HEK293T (cell line): Measurements from ENCODE around the gene PTDSS2.
"Not testable (repeated sequence)": the region's sequence is repeated elsewhere in the genome, so short reads cannot be mapped to it uniquely, and the experiment has no call there.

Experiments
- CTCF ChIA-PET: fragments of 350-600 bp; formaldehyde crosslinking; extraction: SDS; loops from one replicate; lab custom pipeline; 2021; ENCODE audit warnings: antibody characterized with exemption, inconsistent platforms; lab: Yijun Ruan, JAX
- POLR2A ChIA-PET: fragments of 350-600 bp; formaldehyde crosslinking; extraction: SDS; loops from one replicate; lab custom pipeline; 2020; ENCODE audit warnings: antibody characterized with exemption, inconsistent platforms; lab: Yijun Ruan, JAX
- DNase-seq: peaks from one replicate; pipeline ENCODE4 v3.0.0; 2012; ENCODE audit warnings: mixed read lengths; ENCODE audit errors: extremely low spot score
- ARNT ChIP-seq: fragments of 450-650 bp; IDR thresholded peaks from 2 replicates; pipeline ENCODE4 v1.6.1; 2017; ENCODE audit warnings: mild to moderate bottlenecking
- BHLHE40 ChIP-seq: fragments of 450-650 bp; IDR thresholded peaks from 2 replicates; pipeline ENCODE4 v1.6.1; 2016; ENCODE audit warnings: mild to moderate bottlenecking, moderate library complexity, borderline replicate concordance
- CTBP1 ChIP-seq: fragments of 450-650 bp; IDR thresholded peaks from 2 replicates; pipeline ENCODE4 v1.6.1; 2016; ENCODE audit warnings: borderline replicate concordance
- ELF4 ChIP-seq: fragments of 450-650 bp; IDR thresholded peaks from 2 replicates; pipeline ENCODE4 v1.6.1; 2017; ENCODE audit warnings: antibody characterized with exemption
- FOXA1 ChIP-seq: fragments of 450-650 bp; IDR thresholded peaks from 2 replicates; pipeline ENCODE4 v1.6.1; 2016; ENCODE audit warnings: mild to moderate bottlenecking
- FOXK2 ChIP-seq: fragments of 450-650 bp; IDR thresholded peaks from 2 replicates; pipeline ENCODE4 v1.6.1; 2016; ENCODE audit warnings: mild to moderate bottlenecking
- FOXM1 ChIP-seq: fragments of 450-650 bp; IDR thresholded peaks from 2 replicates; pipeline ENCODE4 v1.6.1; 2017; ENCODE audit warnings: mild to moderate bottlenecking, borderline replicate concordance
- HDGF ChIP-seq: fragments of 450-650 bp; IDR thresholded peaks from 2 replicates; pipeline ENCODE4 v1.6.1; 2017; ENCODE audit warnings: antibody characterized with exemption, borderline replicate concordance
- L3MBTL2 ChIP-seq: fragments of 450-650 bp; conservative IDR thresholded peaks from 2 replicates; pipeline ENCODE4 v1.6.1; 2016; ENCODE audit warnings: mild to moderate bottlenecking
- LEF1 ChIP-seq: fragments of 450-650 bp; IDR thresholded peaks from 2 replicates; pipeline ENCODE4 v1.6.1; 2017; ENCODE audit warnings: mild to moderate bottlenecking, borderline replicate concordance
- NFRKB ChIP-seq: fragments of 450-650 bp; IDR thresholded peaks from 2 replicates; pipeline ENCODE4 v1.6.1; 2016; ENCODE audit warnings: mild to moderate bottlenecking, moderate library complexity
- SP1 ChIP-seq: fragments of 450-650 bp; IDR thresholded peaks from 2 replicates; pipeline ENCODE4 v1.6.1; 2017
- SUZ12 ChIP-seq: fragments of 450-650 bp; IDR thresholded peaks from 2 replicates; pipeline ENCODE4 v1.6.1; 2016; ENCODE audit warnings: mild to moderate bottlenecking
- TARDBP ChIP-seq: fragments of 450-650 bp; IDR thresholded peaks from 2 replicates; pipeline ENCODE4 v1.6.1; 2016
- ZNF384 ChIP-seq: fragments of 450-650 bp; IDR thresholded peaks from 2 replicates; pipeline ENCODE4 v1.6.1; 2016
- TF ChIP-seq, protein P1 (sequence below): fragments of 450-650 bp; IDR thresholded peaks from 2 replicates; pipeline ENCODE4 v1.6.1; 2016

Gene PTDSS2

DNA sequence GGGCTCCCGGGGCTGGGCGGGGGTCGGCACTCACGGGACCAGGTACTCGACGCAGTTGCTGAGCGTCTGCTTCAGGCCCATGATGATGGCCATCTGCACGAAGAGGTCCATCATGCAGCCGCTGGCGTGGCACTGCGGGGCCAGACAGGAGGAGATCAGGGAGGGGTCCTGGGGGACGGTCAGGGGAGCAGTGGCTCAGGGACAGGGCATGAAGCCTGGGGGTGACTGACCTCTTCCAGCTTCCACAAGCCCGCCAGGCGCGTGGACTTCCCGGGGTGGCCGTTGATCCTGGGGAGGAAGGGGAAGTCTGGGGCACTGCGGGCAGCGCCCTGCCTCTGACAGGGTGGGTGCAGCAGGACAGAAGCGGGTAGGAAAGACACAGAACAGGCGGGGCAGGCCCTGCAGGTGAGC is 29.2 kb upstream of the PTDSS2 start:
- DNase-seq: no peak
- ChIA-PET POLR2A (no interaction called here), CTCF (no interaction called here)
- TF ChIP-seq LEF1: no peak
- TF ChIP-seq L3MBTL2: no peak
- TF ChIP-seq FOXM1: no peak
- no peak for TF ChIP-seq ELF4
- no peak for TF ChIP-seq CTBP1
- no peak for TF ChIP-seq ZNF384
- TF ChIP-seq, protein P1, sequence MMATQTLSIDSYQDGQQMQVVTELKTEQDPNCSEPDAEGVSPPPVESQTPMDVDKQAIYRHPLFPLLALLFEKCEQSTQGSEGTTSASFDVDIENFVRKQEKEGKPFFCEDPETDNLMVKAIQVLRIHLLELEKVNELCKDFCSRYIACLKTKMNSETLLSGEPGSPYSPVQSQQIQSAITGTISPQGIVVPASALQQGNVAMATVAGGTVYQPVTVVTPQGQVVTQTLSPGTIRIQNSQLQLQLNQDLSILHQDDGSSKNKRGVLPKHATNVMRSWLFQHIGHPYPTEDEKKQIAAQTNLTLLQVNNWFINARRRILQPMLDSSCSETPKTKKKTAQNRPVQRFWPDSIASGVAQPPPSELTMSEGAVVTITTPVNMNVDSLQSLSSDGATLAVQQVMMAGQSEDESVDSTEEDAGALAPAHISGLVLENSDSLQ: no peak
- TF ChIP-seq NFRKB: no peak
- TF ChIP-seq BHLHE40: no peak
- TF ChIP-seq SP1: no peak
- no peak for TF ChIP-seq TARDBP
- TF ChIP-seq HDGF: no peak

DNA sequence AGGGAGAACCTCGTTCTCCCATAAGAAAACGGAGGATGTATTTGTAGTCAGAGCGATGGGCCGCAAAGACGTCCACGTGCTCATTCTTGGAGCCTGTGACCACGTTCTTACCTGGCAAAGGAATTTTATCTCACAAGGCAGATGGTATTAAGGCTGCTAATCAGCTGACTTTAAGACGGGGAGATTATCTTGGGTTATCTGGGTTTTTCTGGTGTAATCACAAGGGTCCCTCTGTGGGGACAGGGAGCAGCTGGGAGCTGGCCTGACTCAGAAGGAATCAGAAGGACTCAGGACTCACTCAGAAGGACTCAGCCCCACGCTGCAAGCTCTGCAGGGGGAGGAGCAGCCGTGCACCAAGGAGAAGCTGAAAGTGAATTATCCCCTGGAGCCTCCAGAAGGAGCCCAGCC is 27.8 kb upstream of the PTDSS2 start:
- DNase-seq: no peak
- POLR2A ChIA-PET: interaction anchor here (0.7 kb wide), 1 partner anchor 23 kb away, joined by 3 read pairs; no protein-coding TSS in a partner anchor
- TF ChIP-seq BHLHE40 (no peak), FOXA1 (no peak), ARNT (no peak), FOXK2 (no peak), ELF4 (no peak), L3MBTL2 (no peak), CTBP1 (no peak), LEF1 (no peak), HDGF (no peak), SP1 (no peak), SUZ12 (no peak), NFRKB (no peak)
- TF ChIP-seq, protein P1: no peak
- CTCF ChIA-PET: no interaction called here

DNA sequence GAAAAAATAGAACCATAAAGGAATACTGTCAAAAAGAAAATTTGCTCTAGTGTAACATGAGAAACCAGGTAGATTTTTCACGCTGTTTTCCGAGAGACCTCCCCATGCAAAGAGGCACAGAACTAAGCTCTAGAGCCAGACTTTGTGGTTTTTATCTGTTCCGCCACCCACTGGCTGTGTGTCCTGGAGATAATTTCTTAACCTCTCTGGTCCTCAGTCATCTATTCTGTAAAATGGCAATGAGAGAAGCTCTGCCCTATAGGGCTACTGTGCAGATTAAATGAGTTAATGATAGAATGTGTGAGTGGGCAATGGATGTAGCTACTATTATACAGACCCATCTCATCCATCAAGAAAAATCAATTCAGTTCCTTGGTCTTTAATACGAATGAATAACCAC is 25.8 kb upstream of the PTDSS2 start:
- DNase-seq: no peak
- ChIA-PET POLR2A (no interaction called here), CTCF (no interaction called here)
- no peak for TF ChIP-seq L3MBTL2
- TF ChIP-seq NFRKB: no peak
- no peak for TF ChIP-seq FOXA1
- TF ChIP-seq BHLHE40: no peak
- TF ChIP-seq CTBP1: no peak
- no peak for TF ChIP-seq ZNF384
- TF ChIP-seq, protein P1: no peak
- no peak for TF ChIP-seq SP1
- TF ChIP-seq ARNT: no peak
- no peak for TF ChIP-seq ELF4
- no peak for TF ChIP-seq FOXK2
- no peak for TF ChIP-seq HDGF
- no peak for TF ChIP-seq SUZ12
- TF ChIP-seq FOXM1: no peak
- TF ChIP-seq LEF1: no peak
- TF ChIP-seq TARDBP: no peak

DNA sequence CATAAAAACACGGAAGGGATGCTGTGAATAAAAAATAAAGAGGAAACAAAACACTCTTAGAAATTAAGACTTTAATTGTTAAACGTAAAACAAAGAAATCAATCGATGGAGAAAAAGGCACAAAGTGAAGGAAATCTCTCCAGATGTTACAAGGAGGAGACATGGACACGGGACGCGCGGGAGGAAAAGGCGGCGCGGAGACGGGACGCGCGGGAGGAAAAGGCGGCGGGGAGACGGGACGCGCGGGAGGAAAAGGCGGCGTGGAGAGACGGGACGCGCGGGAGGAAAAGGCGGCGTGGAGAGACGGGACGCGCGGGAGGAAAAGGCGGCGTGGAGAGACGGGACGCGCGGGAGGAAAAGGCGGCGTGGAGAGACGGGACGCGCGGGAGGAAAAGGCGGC is 25.3 kb upstream of the PTDSS2 start:
- POLR2A ChIA-PET, CTCF ChIA-PET, DNase-seq: not testable (repeated sequence)

DNA sequence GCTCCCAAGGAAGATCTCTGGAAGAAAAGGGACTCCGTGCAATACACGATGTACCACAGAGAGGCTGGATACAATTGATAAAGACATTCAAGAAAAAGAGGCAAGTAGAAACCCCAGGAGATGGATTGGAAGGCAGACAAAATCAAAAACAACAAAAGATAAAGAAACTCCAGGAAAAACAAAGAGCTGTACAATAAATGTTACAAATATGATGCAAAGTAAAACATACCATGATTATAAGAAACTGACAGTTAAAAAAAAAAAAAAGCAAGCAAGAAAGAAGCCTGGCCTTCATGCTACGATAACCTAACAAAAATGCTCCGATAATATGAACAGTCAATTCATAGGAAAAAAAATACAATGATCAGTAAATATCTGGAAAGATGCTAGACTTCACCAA is 24.8 kb upstream of the PTDSS2 start:
- ChIA-PET CTCF (interaction anchor here (0.6 kb wide), 1 partner anchor 15 kb away, joined by 5 read pairs; no protein-coding TSS in a partner anchor), POLR2A (interaction anchor here (1.2 kb wide), 1 partner anchor 218 kb away, joined by 3 read pairs; the partner anchor contains the start of genes BET1L and RIC8A)
- DNase-seq: no peak
- TF ChIP-seq CTBP1: no peak
- TF ChIP-seq FOXA1: no peak
- TF ChIP-seq HDGF: no peak
- no peak for TF ChIP-seq SUZ12
- no peak for TF ChIP-seq LEF1
- TF ChIP-seq ZNF384: no peak
- TF ChIP-seq, protein P1: no peak
- no peak for TF ChIP-seq FOXM1
- TF ChIP-seq BHLHE40: no peak
- TF ChIP-seq ELF4: no peak

DNA sequence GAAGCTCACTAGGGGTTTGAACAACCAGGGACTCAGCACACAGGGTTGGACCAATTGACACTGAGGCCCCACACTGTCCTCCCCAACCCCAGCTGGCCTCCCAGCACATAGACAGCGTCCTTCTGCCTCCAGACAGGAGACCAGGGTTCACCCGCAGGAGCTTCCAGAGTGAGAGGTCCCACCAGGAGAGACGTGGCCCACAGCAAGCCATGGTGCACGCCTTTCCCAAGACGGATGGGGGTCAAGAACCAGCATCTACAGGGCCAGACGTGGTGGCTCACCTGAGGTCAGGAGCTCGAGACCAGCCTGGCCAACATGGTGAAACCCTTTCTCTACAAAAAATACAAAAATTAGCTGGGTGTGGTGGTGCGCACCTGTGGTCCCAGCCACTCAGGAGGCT is 23.2 kb upstream of the PTDSS2 start:
- CTCF ChIA-PET: no interaction called here
- POLR2A ChIA-PET: no interaction called here
- TF ChIP-seq FOXA1 (no peak), LEF1 (no peak), HDGF (no peak), SP1 (no peak), FOXM1 (no peak), ZNF384 (no peak), TARDBP (no peak), L3MBTL2 (no peak), FOXK2 (no peak), ARNT (no peak), SUZ12 (no peak), BHLHE40 (no peak), ELF4 (no peak)
- TF ChIP-seq, protein P1: no peak

More for the DNA sequence above, 23.2 kb upstream of the PTDSS2 start:
- no peak for DNase-seq
